DND-41 (cell line): ENCODE data around the gene CIROP.

Experiments used
- CTCF ChIP-seq: IDR thresholded peaks from 2 replicates; pipeline ENCODE4 v1.5.1; 2012; ENCODE audit warnings: borderline replicate concordance, low read length, moderate library complexity, mild to moderate bottlenecking; ENCODE audit not compliant: poor library complexity, severe bottlenecking; ENCODE audit errors: extremely low read depth
- EZH2 ChIP-seq: IDR thresholded peaks from 3 replicates; pipeline ENCODE4 v1.6.1; 2012; ENCODE audit warnings: borderline replicate concordance, low read depth, mild to moderate bottlenecking, moderate library complexity, low read length, inconsistent platforms; ENCODE audit not compliant: severe bottlenecking

- TF ChIP-seq CTCF (peak; percentile 100), EZH2 (no peak)
Observed at GRCh38 chr14:23120541-23121251, 15.9 kb upstream of the CIROP start.
